ENCODE measurements around the gene PNMA5.
A peak's percentile ranks its signal among the peaks of the same experiment; 100 is the strongest.

PNMA5 gene

GRCh38 chrX:152958524-152959465 is 35.1 kb downstream of the PNMA5 start:
- DNase-seq = peak; percentile 84 to 88

GRCh38 chrX:152958047-152958446 is 35.9 kb downstream of the PNMA5 start:
- DNase-seq = no peak

- DNase-seq = no peak
Observed at GRCh38 chrX:152950786-152951185, 43.1 kb downstream of the PNMA5 start.

GRCh38 chrX:152949114-152949513 is 44.8 kb downstream of the PNMA5 start:
- DNase-seq = no peak

GRCh38 chrX:152946681-152947080 is 47.2 kb downstream of the PNMA5 start:
- no peak for DNase-seq

GRCh38 chrX:152945021-152945979 is 48.6 kb downstream of the PNMA5 start:
- no peak for DNase-seq

- DNase-seq = no peak
Observed at GRCh38 chrX:152943826-152944225, 50.1 kb downstream of the PNMA5 start.

GRCh38 chrX:152942077-152942442 is 51.9 kb downstream of the PNMA5 start:
- no peak for DNase-seq

GRCh38 chrX:152941328-152942076 is 52.4 kb downstream of the PNMA5 start:
- DNase-seq = peak; percentile 82 to 88

All from stimulated activated CD4-positive, alpha-beta T cell treated with anti-CD3 and anti-CD28 coated beads, Interleukin-4, amount 100 ng/mL, for 4 hours (primary cell).